MCF 10A (cell line): ENCODE data around the gene FBXO17. TPM values are rescaled to one million over a fixed set of nuclear protein-coding genes. Genes with fewer than 3 reads are reported as not detected.
"Not testable (repeated sequence)": the region's sequence is repeated elsewhere in the genome, so short reads cannot be mapped to it uniquely, and the experiment has no call there.

Source experiments
- BruUV-seq: library from RNA; stranded (reverse); fragments of 400-500 nt; replicated peaks from 2 replicates; lab custom pipeline; 2021; lab: Mats Ljungman, UMichigan
- CTCF ChIA-PET: fragments of 300-600 bp; sonication (Branson Sonifier 250); formaldehyde crosslinking; extraction: SDS; loops from one replicate; lab custom pipeline; 2021; ENCODE audit warnings: antibody characterized with exemption, inconsistent platforms; lab: Yijun Ruan, JAX
- POLR2A ChIA-PET: fragments of 300-600, 350-650 bp; sonication (Branson Sonifier 250); formaldehyde crosslinking; extraction: SDS; loops from one replicate; lab custom pipeline; 2020; ENCODE audit warnings: antibody characterized with exemption, inconsistent platforms; lab: Yijun Ruan, JAX
- DNase-seq: peaks from one replicate; pipeline ENCODE4 v3.0.0-alpha.2; 2018; ENCODE audit not compliant: unreplicated experiment
- H3K27ac Mint-ChIP-seq: one replicate; pipeline ENCODE4 v1.8.0; 2022; ENCODE audit warnings: mild to moderate bottlenecking, low read depth, mixed read lengths; ENCODE audit not compliant: unreplicated experiment
- H3K27me3 Mint-ChIP-seq: one replicate; pipeline ENCODE4 v1.8.0; 2022; ENCODE audit warnings: mixed read lengths; ENCODE audit not compliant: insufficient read depth, unreplicated experiment
- H3K36me3 Mint-ChIP-seq: one replicate; pipeline ENCODE4 v1.8.0; 2022; ENCODE audit warnings: mild to moderate bottlenecking, moderate library complexity, mixed read lengths; ENCODE audit not compliant: insufficient read depth, unreplicated experiment
- H3K4me1 Mint-ChIP-seq: one replicate; pipeline ENCODE4 v1.8.0; 2022; ENCODE audit warnings: mixed read lengths; ENCODE audit not compliant: insufficient read depth, unreplicated experiment
- H3K4me3 Mint-ChIP-seq: one replicate; pipeline ENCODE4 v1.8.0; 2022; ENCODE audit warnings: mild to moderate bottlenecking, moderate library complexity, mixed read lengths; ENCODE audit not compliant: unreplicated experiment
- H3K9me3 Mint-ChIP-seq: one replicate; pipeline ENCODE4 v1.8.0; 2022; ENCODE audit warnings: mixed read lengths; ENCODE audit not compliant: unreplicated experiment
- CTCF ChIP-seq: fragments of 200-600 bp; IDR thresholded peaks from one replicate; pipeline ENCODE4 v1.8.0; 2022; ENCODE audit warnings: antibody characterized with exemption, mild to moderate bottlenecking; ENCODE audit not compliant: unreplicated experiment
- intact Hi-C: fragments of 100-400 bp; cut with micrococcal nuclease; formaldehyde crosslinking; loops from 2 replicates; pipeline ENCODE4 v1.14.1; 2022
- total RNA-seq: library from RNA; stranded (reverse); gene quantifications from 2 replicates; pipeline ENCODE4 v1.2.3, GENCODE V29; 2022

The FBXO17 gene
- total RNA-seq, 1 experiment from 2014 or later, result 5.8 TPM

- CTCF ChIA-PET, result interaction anchor here (0.6 to 1.0 kb wide), 4 partner anchors 8 to 625 kb away, joined by 3 to 5 read pairs (median 3); no protein-coding TSS in a partner anchor
- Mint-ChIP-seq H3K9me3 (no peaks in the 10 kb centered on the region), H3K4me3 (no peak overlapping the region), H3K36me3 (no peaks in the 10 kb centered on the region), H3K27me3 (no peaks in the 10 kb centered on the region), H3K4me1 (peaks cover 9% of the 10 kb centered on the region), H3K27ac (no peak overlapping the region)
- POLR2A ChIA-PET, result interaction anchor here (0.5 kb wide), 1 partner anchor 119 kb away, joined by 3 read pairs; no protein-coding TSS in a partner anchor
- intact Hi-C loops, result no loop called here
- BruUV-seq, result no TSS peak
- DNase-seq, result no peak
- TF ChIP-seq CTCF, result no peak
Observed at GRCh38 chr19:38970664-38971532, 4.6 kb downstream of the FBXO17 start.

GRCh38 chr19:38966149-38966548 is 9.4 kb downstream of the FBXO17 start:
- CTCF ChIA-PET, result interaction anchor here (0.5 to 0.6 kb wide), 2 partner anchors 67 to 401 kb away, joined by 3 to 5 read pairs; no protein-coding TSS in a partner anchor
- POLR2A ChIA-PET, result interaction anchor here (1.2 kb wide), 1 partner anchor 9 kb away, joined by 7 read pairs; the partner anchor contains the start of gene FBXO17
- H3K36me3 Mint-ChIP-seq, H3K27me3 Mint-ChIP-seq, intact Hi-C loops, H3K27ac Mint-ChIP-seq, H3K4me3 Mint-ChIP-seq, DNase-seq, BruUV-seq, H3K4me1 Mint-ChIP-seq, H3K9me3 Mint-ChIP-seq: not testable (repeated sequence)

GRCh38 chr19:38964738-38965137 is 10.8 kb downstream of the FBXO17 start:
- DNase-seq, result no peak
- intact Hi-C loops, result loop anchor here (5.0 kb wide), 1 partner anchor 148 kb away; no protein-coding TSS in a partner anchor
- POLR2A ChIA-PET, result interaction anchor here (0.6 kb wide), 1 partner anchor 32 kb away, joined by 3 read pairs; no protein-coding TSS in a partner anchor
- Mint-ChIP-seq H3K4me3 (no peak overlapping the region), H3K27me3 (no peaks in the 10 kb centered on the region), H3K4me1 (peaks cover 5% of the 10 kb centered on the region), H3K9me3 (no peaks in the 10 kb centered on the region), H3K27ac (no peak overlapping the region), H3K36me3 (no peaks in the 10 kb centered on the region)
- CTCF ChIA-PET, result no interaction called here
- TF ChIP-seq CTCF, result no peak
- no TSS peak for BruUV-seq

- no peaks in the 10 kb centered on the region for H3K9me3 Mint-ChIP-seq
- intact Hi-C loops, result loop anchor here (5.0 kb wide), 1 partner anchor 153 kb away; no protein-coding TSS in a partner anchor
- H3K4me1 Mint-ChIP-seq, result peaks cover 5% of the 10 kb centered on the region
- H3K36me3 Mint-ChIP-seq, result no peaks in the 10 kb centered on the region
- no peak for DNase-seq
- TF ChIP-seq CTCF, result no peak
- no TSS peak for BruUV-seq
- ChIA-PET POLR2A (no interaction called here), CTCF (interaction anchor here (0.7 to 1.6 kb wide), 8 partner anchors 29 to 486 kb away, joined by 3 to 7 read pairs (median 4); partner anchors contain the start of genes MRPS12, SARS2 and SUPT5H)
- H3K27me3 Mint-ChIP-seq, result no peaks in the 10 kb centered on the region
- H3K27ac Mint-ChIP-seq, result no peak overlapping the region
- H3K4me3 Mint-ChIP-seq, result no peak overlapping the region
Observed at GRCh38 chr19:38959618-38960017, 15.9 kb downstream of the FBXO17 start.
